Naive thymus-derived CD4-positive, alpha-beta T cell (primary cell): ENCODE measurements around the gene KRTAP10-5. TPM values are rescaled to one million over a fixed set of nuclear protein-coding genes. Genes with fewer than 3 reads are reported as not detected.
A peak's percentile ranks its signal among the peaks of the same experiment; 100 is the strongest.

ENCODE experiments used
- ATAC-seq: fragments of 150-1000 bp; cut with Tn5 transposase; 2 replicates; pipeline ENCODE4 v1.10.0; 2021; ENCODE audit warnings: mild to moderate bottlenecking, moderate library complexity
- CTCF ChIA-PET: fragments of 350-600 bp; sonication (Branson Sonifier 250); formaldehyde crosslinking; loops from one replicate; lab custom pipeline; 2021; ENCODE audit warnings: antibody characterized with exemption; lab: Charles Lee
- POLR2A ChIA-PET: fragments of 350-600 bp; sonication (Branson Sonifier 250); formaldehyde crosslinking; loops from one replicate; lab custom pipeline; 2021; ENCODE audit warnings: antibody characterized with exemption, inconsistent platforms; lab: Charles Lee
- DNase-seq, 9 donors: peaks; one replicate each; pipeline versions ENCODE4 v3.0.0 to v3.0.0-alpha.2; 2020 to 2022; ENCODE audit warnings: mixed read lengths in 1 of 9
- H3K27ac ChIP-seq: one replicate; pipeline ENCODE4 v1.7.0; 2013; ENCODE audit warnings: mild to moderate bottlenecking, low read depth, low read length, moderate library complexity
- H3K27me3 ChIP-seq, 2 donors: one replicate each; pipeline ENCODE4 v1.7.0; 2013; ENCODE audit warnings: low read length in 2 of 2, mild to moderate bottlenecking in 2 of 2, moderate library complexity in 2 of 2; ENCODE audit not compliant: control insufficient read depth in 2 of 2, insufficient read depth in 2 of 2
- H3K36me3 ChIP-seq, 3 experiments: 1 replicate in 2 of 3; 2 replicates in 1 of 3; pipeline ENCODE4 v1.7.0; 2013; ENCODE audit warnings: low read length in 3 of 3, mild to moderate bottlenecking in 3 of 3, moderate library complexity in 1 of 3; ENCODE audit not compliant: insufficient read depth in 3 of 3, control insufficient read depth in 2 of 3
- H3K4me1 ChIP-seq, 2 donors: one replicate each; pipeline ENCODE4 v1.7.0; 2013; ENCODE audit warnings: low read length in 2 of 2, mild to moderate bottlenecking in 2 of 2, moderate library complexity in 1 of 2; ENCODE audit not compliant: control insufficient read depth in 2 of 2, insufficient read depth in 2 of 2
- H3K4me3 ChIP-seq: 2 replicates; pipeline ENCODE4 v1.7.0; 2013; ENCODE audit warnings: mild to moderate bottlenecking, low read length
- H3K9me3 ChIP-seq, 3 experiments: 1 replicate in 2 of 3; 2 replicates in 1 of 3; pipeline ENCODE4 v1.7.0; 2013; ENCODE audit warnings: low read length in 3 of 3; ENCODE audit not compliant: control insufficient read depth in 2 of 3
- H3K27ac Mint-ChIP-seq, 9 donors: one replicate each; pipeline ENCODE4 v1.8.0; 2020 to 2022; ENCODE audit warnings: mixed read lengths in 9 of 9, mild to moderate bottlenecking in 8 of 9, moderate library complexity in 5 of 9, inconsistent platforms in 2 of 9
- H3K27me3 Mint-ChIP-seq, 5 donors: one replicate each; pipeline ENCODE4 v1.8.0; 2021 to 2022; ENCODE audit warnings: mixed read lengths in 5 of 5, mild to moderate bottlenecking in 1 of 5
- H3K36me3 Mint-ChIP-seq, 5 donors: one replicate each; pipeline ENCODE4 v1.8.0; 2020 to 2022; ENCODE audit warnings: mixed read lengths in 5 of 5, mild to moderate bottlenecking in 3 of 5, inconsistent platforms in 1 of 5
- H3K4me1 Mint-ChIP-seq, 7 donors: one replicate each; pipeline ENCODE4 v1.8.0; 2020 to 2022; ENCODE audit warnings: mixed read lengths in 7 of 7, mild to moderate bottlenecking in 3 of 7, inconsistent platforms in 1 of 7
- H3K4me3 Mint-ChIP-seq, 10 donors: one replicate each; pipeline ENCODE4 v1.8.0; 2020 to 2022; ENCODE audit warnings: mild to moderate bottlenecking in 10 of 10, mixed read lengths in 10 of 10, moderate library complexity in 6 of 10, inconsistent platforms in 2 of 10
- H3K9me3 Mint-ChIP-seq, 11 donors: one replicate each; pipeline ENCODE4 v1.8.0; 2020 to 2022; ENCODE audit warnings: mixed read lengths in 11 of 11, mild to moderate bottlenecking in 4 of 11, inconsistent platforms in 1 of 11, moderate library complexity in 1 of 11
- intact Hi-C, 2 donors: fragments of 100-400 bp; cut with micrococcal nuclease; formaldehyde crosslinking; loops; one replicate each; pipeline ENCODE4 v1.15.1; 2023
- polyA plus RNA-seq, 2 donors: library from polyadenylated mRNA; unstranded; fragments of 300-500 nt; fragmentation: Illumina TruSeq; gene quantifications; one replicate each; pipeline ENCODE4 v1.2.3, GENCODE V29; 2021
- total RNA-seq, 6 experiments: library from RNA in 5 of 6; stranded (reverse) in 5 of 6; gene quantifications; 1 replicate in 5 of 6; 2 replicates in 1 of 6; pipeline ENCODE4 v1.2.3 and lab custom pipeline; 2021 to 2026

KRTAP10-5 gene
- total and polyA plus RNA-seq, 7 experiments from 2014 or later = not detected

GRCh38 chr21:44617071-44617501 is 36.7 kb upstream of the KRTAP10-5 start:
- ATAC-seq (no peak), DNase-seq (no peak)
- Mint-ChIP-seq H3K27ac (peak overlapping the region in 7 of 9 donors; percentile 5 to 96 (median 93)), H3K4me1 (peaks cover 20 to 71% (median 60%) of the 10 kb centered on the region in 7 donors), H3K4me3 (peak overlapping the region in 4 of 10 donors; percentile 14 to 86 (median 49)), H3K9me3 (peaks cover 11 to 36% (median 21%) of the 10 kb centered on the region in 11 donors), H3K27me3 (no peaks in the 10 kb centered on the region), H3K36me3 (peaks cover 12 to 33% (median 21%) of the 10 kb centered on the region in 5 donors)
- ChIA-PET CTCF (interaction anchor here (1.0 to 2.5 kb wide), 2 partner anchors 41 to 99 kb away, joined by 4 to 9 read pairs; partner anchors contain the start of gene KRTAP12-3), POLR2A (interaction anchor here (1.2 to 2.1 kb wide), 3 partner anchors 10 to 13 kb away, joined by 4 to 5 read pairs (median 4); partner anchors contain the start of gene KRTAP10-9)
- H3K9me3 ChIP-seq = peaks cover 0 to 5% (median 0%) of the 10 kb centered on the region in 3 experiments
- no peak overlapping the region for H3K4me3 ChIP-seq
- intact Hi-C loops = loop anchor here in 1 of 2 donors (5.0 kb wide), 2 partner anchors 35 to 95 kb away; partner anchors contain the start of genes KRTAP10-5 and TSPEAR
- no peaks in the 10 kb centered on the region for H3K36me3 ChIP-seq
- no peak overlapping the region for H3K27ac ChIP-seq
- no peaks in the 10 kb centered on the region for H3K27me3 ChIP-seq
- peaks cover 37 to 45% of the 10 kb centered on the region in 2 donors for H3K4me1 ChIP-seq

- Histone ChIP-seq H3K36me3 (no peaks in the 10 kb centered on the region), H3K4me1 (peaks cover 37 to 45% of the 10 kb centered on the region in 2 donors), H3K9me3 (peaks cover 0 to 5% (median 3%) of the 10 kb centered on the region in 3 experiments), H3K27ac (no peak overlapping the region), H3K4me3 (no peak overlapping the region), H3K27me3 (no peaks in the 10 kb centered on the region)
- ChIA-PET CTCF (interaction anchor here (0.5 to 0.6 kb wide), 2 partner anchors 106 to 126 kb away, joined by 3 read pairs; no protein-coding TSS in a partner anchor), POLR2A (interaction anchor here (1.2 to 2.1 kb wide), 2 partner anchors 11 to 14 kb away, joined by 4 read pairs; no protein-coding TSS in a partner anchor)
- Mint-ChIP-seq H3K36me3 (peaks cover 12 to 30% (median 21%) of the 10 kb centered on the region in 5 donors), H3K27ac (peak overlapping the region in 7 of 9 donors; percentile 52 to 96 (median 73)), H3K9me3 (peaks cover 9 to 31% (median 21%) of the 10 kb centered on the region in 11 donors), H3K4me1 (peaks cover 20 to 71% (median 60%) of the 10 kb centered on the region in 7 donors), H3K27me3 (no peaks in the 10 kb centered on the region), H3K4me3 (peak overlapping the region in 7 of 10 donors; percentile 19 to 69 (median 29))
- intact Hi-C loops = loop anchor here in 1 of 2 donors (5.0 kb wide), 2 partner anchors 34 to 96 kb away; partner anchors contain the start of genes KRTAP10-5 and TSPEAR
- ATAC-seq (no peak), DNase-seq (no peak)
Measured at GRCh38 chr21:44616591-44616926, 36.2 kb upstream of the KRTAP10-5 start.

DNA sequence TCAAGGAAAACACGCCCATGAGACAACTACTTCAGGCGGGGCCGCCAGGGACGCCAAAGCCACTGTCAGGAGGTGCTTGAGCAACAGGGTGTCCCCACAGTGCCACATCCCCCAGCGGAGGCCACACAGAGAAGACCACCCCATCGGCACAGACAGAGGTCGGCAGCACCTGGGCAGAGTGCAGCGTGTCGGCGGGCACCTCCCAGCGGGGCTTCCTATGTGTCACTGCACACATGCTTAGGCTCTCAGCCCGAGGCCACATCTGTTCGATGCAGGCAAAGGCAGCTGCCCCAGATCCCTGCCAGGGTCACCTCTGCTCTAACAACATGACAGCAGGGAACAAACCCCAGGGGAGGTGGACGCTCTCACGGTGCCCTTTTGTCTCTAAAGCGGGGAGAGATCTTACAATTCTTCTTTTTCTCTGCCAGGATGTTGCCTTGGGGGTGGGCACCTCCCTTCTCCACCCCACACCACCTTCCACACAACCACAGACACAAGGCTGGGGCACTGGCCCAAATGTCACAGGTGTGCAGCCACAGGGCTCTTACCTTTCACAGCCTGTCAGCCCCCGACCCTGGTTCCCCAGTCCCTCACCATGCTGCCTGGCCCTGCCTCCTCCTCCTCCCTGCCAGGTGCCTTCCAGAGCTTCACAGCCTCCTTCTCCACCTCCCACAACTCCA is 35.6 kb upstream of the KRTAP10-5 start:
- peaks cover 0 to 6% (median 5%) of the 10 kb centered on the region in 3 experiments for H3K9me3 ChIP-seq
- POLR2A ChIA-PET = interaction anchor here (1.2 kb wide), 1 partner anchor 11 kb away, joined by 4 read pairs; no protein-coding TSS in a partner anchor
- peaks cover 9 to 31% (median 25%) of the 10 kb centered on the region in 11 donors for H3K9me3 Mint-ChIP-seq

GRCh38 chr21:44615466-44615865 is 35.1 kb upstream of the KRTAP10-5 start:
- peaks cover 37 to 45% of the 10 kb centered on the region in 2 donors for H3K4me1 ChIP-seq
- Mint-ChIP-seq H3K27ac (peak overlapping the region in 4 of 9 donors; percentile 54 to 93 (median 72)), H3K4me1 (peaks cover 20 to 66% (median 55%) of the 10 kb centered on the region in 7 donors), H3K9me3 (peaks cover 5 to 31% (median 23%) of the 10 kb centered on the region in 11 donors), H3K27me3 (no peaks in the 10 kb centered on the region), H3K4me3 (peak overlapping the region in 3 of 10 donors; percentile 27 to 69 (median 35)), H3K36me3 (peaks cover 7 to 31% (median 16%) of the 10 kb centered on the region in 5 donors)
- ChIA-PET POLR2A (interaction anchor here (1.1 kb wide), 1 partner anchor 98 kb away, joined by 5 read pairs; no protein-coding TSS in a partner anchor), CTCF (interaction anchor here (0.6 to 0.8 kb wide), 3 partner anchors 11 to 178 kb away, joined by 3 read pairs; no protein-coding TSS in a partner anchor)
- H3K9me3 ChIP-seq = peaks cover 0 to 7% (median 5%) of the 10 kb centered on the region in 3 experiments
- H3K36me3 ChIP-seq = no peaks in the 10 kb centered on the region
- no peak for DNase-seq
- no peaks in the 10 kb centered on the region for H3K27me3 ChIP-seq
- intact Hi-C loops = loop anchor here in 1 of 2 donors (5.0 kb wide), 2 partner anchors 33 to 97 kb away; partner anchors contain the start of genes KRTAP10-5 and TSPEAR
- no peak for ATAC-seq
- no peak overlapping the region for H3K4me3 ChIP-seq
- no peak overlapping the region for H3K27ac ChIP-seq

More for the DNA sequence above, 35.6 kb upstream of the KRTAP10-5 start:
- Mint-ChIP-seq H3K4me3 (peak overlapping the region in 8 of 10 donors; percentile 19 to 69 (median 29)), H3K27me3 (no peaks in the 10 kb centered on the region), H3K36me3 (peaks cover 12 to 33% (median 21%) of the 10 kb centered on the region in 5 donors), H3K27ac (peak overlapping the region in 8 of 9 donors; percentile 52 to 96 (median 72)), H3K4me1 (peaks cover 20 to 71% (median 60%) of the 10 kb centered on the region in 7 donors)
- Histone ChIP-seq H3K36me3 (no peaks in the 10 kb centered on the region), H3K27ac (no peak overlapping the region), H3K4me3 (no peak overlapping the region), H3K27me3 (no peaks in the 10 kb centered on the region), H3K4me1 (peaks cover 37 to 45% of the 10 kb centered on the region in 2 donors)
- CTCF ChIA-PET = interaction anchor here (0.5 to 0.8 kb wide), 3 partner anchors 10 to 126 kb away, joined by 3 read pairs; no protein-coding TSS in a partner anchor
- ATAC-seq (no peak), DNase-seq (no peak)
- intact Hi-C loops = loop anchor here in 1 of 2 donors (5.0 kb wide), 2 partner anchors 34 to 96 kb away; partner anchors contain the start of genes KRTAP10-5 and TSPEAR

- peak overlapping the region in 2 of 9 donors; percentile 48 to 54 for H3K27ac Mint-ChIP-seq
- no peaks in the 10 kb centered on the region for H3K27me3 ChIP-seq
- H3K4me1 Mint-ChIP-seq = peaks cover 20 to 62% (median 50%) of the 10 kb centered on the region in 7 donors
- H3K9me3 ChIP-seq = peaks cover 0 to 11% (median 3%) of the 10 kb centered on the region in 3 experiments
- no peak overlapping the region for H3K4me3 ChIP-seq
- intact Hi-C loops = loop anchor here in 1 of 2 donors (5.0 kb wide), 2 partner anchors 33 to 97 kb away; partner anchors contain the start of genes KRTAP10-5 and TSPEAR
- H3K36me3 ChIP-seq = no peaks in the 10 kb centered on the region
- no peak for DNase-seq
- ChIA-PET CTCF (interaction anchor here (0.6 to 0.8 kb wide), 3 partner anchors 11 to 178 kb away, joined by 3 read pairs; no protein-coding TSS in a partner anchor), POLR2A (interaction anchor here (1.1 kb wide), 1 partner anchor 97 kb away, joined by 5 read pairs; no protein-coding TSS in a partner anchor)
- H3K4me1 ChIP-seq = peaks cover 36 to 44% of the 10 kb centered on the region in 2 donors
- H3K27ac ChIP-seq = no peak overlapping the region
- H3K9me3 Mint-ChIP-seq = peaks cover 5 to 31% (median 21%) of the 10 kb centered on the region in 11 donors
- peaks cover 4 to 28% (median 12%) of the 10 kb centered on the region in 5 donors for H3K36me3 Mint-ChIP-seq
- no peaks in the 10 kb centered on the region for H3K27me3 Mint-ChIP-seq
- H3K4me3 Mint-ChIP-seq = peak overlapping the region in 2 of 10 donors; percentile 16 to 27
- no peak for ATAC-seq
Measured at GRCh38 chr21:44614961-44615391, 34.6 kb upstream of the KRTAP10-5 start.
